Measurements from ENCODE around the gene HNRNPA0. TPM values are rescaled to one million over a fixed set of nuclear protein-coding genes. Genes with fewer than 3 reads are reported as not detected.
A peak's percentile ranks its signal among the peaks of the same experiment; 100 is the strongest.
"Not testable (repeated sequence)": the region's sequence is repeated elsewhere in the genome, so short reads cannot be mapped to it uniquely, and the experiment has no call there.

HNRNPA0 gene
- total and polyA plus RNA-seq, 2 of the 8 experiments (the other 6 are each of a cell fraction or from before 2014, with no cell fraction given): 22.0 to 71.3 TPM

DNA sequence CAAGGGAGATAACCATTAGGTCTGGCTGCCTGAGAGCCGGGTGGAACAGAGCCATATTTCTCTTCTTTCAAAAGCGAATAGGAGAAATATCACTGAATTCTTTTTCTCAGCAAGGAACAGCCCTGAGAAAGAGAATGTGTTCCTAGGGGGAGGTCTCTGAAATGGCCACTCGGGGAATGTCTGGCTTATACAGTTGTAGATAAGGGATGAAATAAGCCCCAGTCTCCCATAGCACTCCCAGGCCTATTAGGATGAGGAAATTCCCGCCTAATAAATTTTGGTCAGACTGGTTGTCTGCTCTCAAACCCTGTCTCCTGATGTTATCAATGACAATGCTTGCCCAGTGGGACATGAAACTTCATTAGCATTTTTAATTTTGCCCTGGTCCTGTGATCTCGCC, 13.8 kb upstream of the HNRNPA0 start:
- WGBS, 2 experiments (ENCODE audit: extremely low coverage in 1 of 2, insufficient coverage in 1 of 2, insufficient read length in 1 of 2, insufficient replicate concordance in 2 of 2, low coverage in 1 of 2, low lambda C conversion rate in 2 of 2, missing lambda C conversion rate in 1 of 2): 86% methylated on average over 5 of the region's 5 CpGs; no CpG with 5 or more reads in 1 of the 2 experiments
- H3K4me2 ChIP-seq (ENCODE audit: insufficient read depth in 1 of 2, low read depth in 2 of 2, low read length in 2 of 2); H3K4ac ChIP-seq (replicated peaks; ENCODE audit: insufficient read length, low read depth, low read length); H2BK120ac ChIP-seq (replicated peaks; ENCODE audit: low read depth, low read length); H3K23ac ChIP-seq (ENCODE audit: insufficient read length); H4K20me1 ChIP-seq (replicated peaks in 1 of 2; ENCODE audit: control insufficient read depth in 1 of 2, insufficient read depth in 2 of 2, low read length in 2 of 2); H3K27ac ChIP-seq (ENCODE audit: low read depth, low read length); H3K23me2 ChIP-seq (ENCODE audit: low read depth, low read length); H4K5ac ChIP-seq (ENCODE audit: insufficient read length, low read depth, low read length); FAIRE-seq; H3K79me2 ChIP-seq (ENCODE audit: control insufficient read depth in 1 of 2, insufficient read depth in 2 of 2, low read length in 2 of 2); H3K4me1 ChIP-seq (replicated peaks in 1 of 4; ENCODE audit: control insufficient read depth in 3 of 4, insufficient read depth in 4 of 4, low read length in 3 of 4); H3K36me3 ChIP-seq (ENCODE audit: control insufficient read depth in 2 of 4, insufficient read depth in 4 of 4, low read length in 3 of 4); H4K8ac ChIP-seq (ENCODE audit: extremely low read depth, insufficient read depth, low read length); H3K56ac ChIP-seq (replicated peaks; ENCODE audit: insufficient read length, low read depth, low read length); CTCF ChIA-PET (ENCODE audit: partially characterized antibody); DNase-seq (ENCODE audit: low read depth in 1 of 2, low spot score in 2 of 2); H3K27me3 ChIP-seq (replicated peaks in 1 of 4; ENCODE audit: control insufficient read depth in 3 of 4, extremely low read depth in 1 of 4, insufficient read depth in 3 of 4, low read length in 3 of 4); H3K4me3 ChIP-seq (ENCODE audit: extremely low read depth in 1 of 4, insufficient read depth in 2 of 4, low read depth in 3 of 4, low read length in 4 of 4); H2AFZ ChIP-seq (ENCODE audit: low read length); H3K79me1 ChIP-seq (ENCODE audit: low read depth, low read length); H3K9ac ChIP-seq (replicated peaks in 1 of 4; ENCODE audit: extremely low read depth in 1 of 4, low read depth in 3 of 4, low read length in 3 of 4); POLR2A ChIA-PET (ENCODE audit: partially characterized antibody); H2BK5ac ChIP-seq (ENCODE audit: low read depth, low read length); H3K14ac ChIP-seq (ENCODE audit: insufficient read length); H2AK5ac ChIP-seq (ENCODE audit: low read depth, low read length); H2BK12ac ChIP-seq (ENCODE audit: low read depth, low read length); H2BK15ac ChIP-seq (ENCODE audit: low read length); H4K91ac ChIP-seq (replicated peaks; ENCODE audit: insufficient read length, low read length); H3K18ac ChIP-seq (ENCODE audit: extremely low read depth, low read length); H3K9me3 ChIP-seq (ENCODE audit: insufficient read depth in 2 of 2, low read depth in 1 of 2, low read length in 1 of 2); H2BK20ac ChIP-seq (ENCODE audit: low read length): not testable (repeated sequence)
- peak in 1 of 2 experiments; percentile 83; a peak in 1 of 3 replicates for TF ChIP-seq EP300 (IDR thresholded peaks at IDR 0.05; ENCODE audit: borderline replicate concordance in 1 of 2, low read depth in 2 of 2, low read length in 2 of 2)

Measured in H1 (cell line).